22Rv1 (cell line): ENCODE measurements around the gene BLOC1S5.
"Not testable (repeated sequence)": the region's sequence is repeated elsewhere in the genome, so short reads cannot be mapped to it uniquely, and the experiment has no call there.

Source experiments
- H3K27ac ChIP-seq: fragments of 450-650 bp; 2 replicates; pipeline ENCODE4 v1.5.1; 2017
- CTCF ChIP-seq: fragments of 450-650 bp; IDR thresholded peaks from 2 replicates; pipeline ENCODE4 v1.5.1; 2017; ENCODE audit warnings: mild to moderate bottlenecking
- ZFX ChIP-seq: fragments of 450-650 bp; IDR thresholded peaks from 2 replicates; pipeline ENCODE4 v1.6.1; 2017; ENCODE audit warnings: antibody characterized with exemption, borderline replicate concordance

The BLOC1S5 gene

GRCh38 chr6:8041913-8042583, 22.1 kb downstream of the BLOC1S5 start:
- H3K27ac ChIP-seq = no peak overlapping the region
- TF ChIP-seq ZFX (no peak), CTCF (no peak)

GRCh38 chr6:8034107-8034506, 30.1 kb downstream of the BLOC1S5 start:
- not testable (repeated sequence) for H3K27ac ChIP-seq

GRCh38 chr6:8030920-8031319, 33.3 kb downstream of the BLOC1S5 start:
- H3K27ac ChIP-seq = no peak overlapping the region
- TF ChIP-seq CTCF = no peak
- no peak for TF ChIP-seq ZFX

GRCh38 chr6:8029243-8029870, 34.8 kb downstream of the BLOC1S5 start:
- H3K27ac ChIP-seq = no peak overlapping the region
- no peak for TF ChIP-seq CTCF
- no peak for TF ChIP-seq ZFX

- TF ChIP-seq CTCF (no peak), ZFX (no peak)
- H3K27ac ChIP-seq = no peak overlapping the region
Observed at GRCh38 chr6:8027965-8028651, 36.1 kb downstream of the BLOC1S5 start.

GRCh38 chr6:8026800-8027199, 37.4 kb downstream of the BLOC1S5 start:
- no peak for TF ChIP-seq ZFX
- TF ChIP-seq CTCF = no peak
- no peak overlapping the region for H3K27ac ChIP-seq

- no peak overlapping the region for H3K27ac ChIP-seq
- TF ChIP-seq CTCF (no peak), ZFX (no peak)
Observed at GRCh38 chr6:8025191-8025590, 39.0 kb downstream of the BLOC1S5 start.
